Measurements from ENCODE around the gene GABRR3.

DNA sequence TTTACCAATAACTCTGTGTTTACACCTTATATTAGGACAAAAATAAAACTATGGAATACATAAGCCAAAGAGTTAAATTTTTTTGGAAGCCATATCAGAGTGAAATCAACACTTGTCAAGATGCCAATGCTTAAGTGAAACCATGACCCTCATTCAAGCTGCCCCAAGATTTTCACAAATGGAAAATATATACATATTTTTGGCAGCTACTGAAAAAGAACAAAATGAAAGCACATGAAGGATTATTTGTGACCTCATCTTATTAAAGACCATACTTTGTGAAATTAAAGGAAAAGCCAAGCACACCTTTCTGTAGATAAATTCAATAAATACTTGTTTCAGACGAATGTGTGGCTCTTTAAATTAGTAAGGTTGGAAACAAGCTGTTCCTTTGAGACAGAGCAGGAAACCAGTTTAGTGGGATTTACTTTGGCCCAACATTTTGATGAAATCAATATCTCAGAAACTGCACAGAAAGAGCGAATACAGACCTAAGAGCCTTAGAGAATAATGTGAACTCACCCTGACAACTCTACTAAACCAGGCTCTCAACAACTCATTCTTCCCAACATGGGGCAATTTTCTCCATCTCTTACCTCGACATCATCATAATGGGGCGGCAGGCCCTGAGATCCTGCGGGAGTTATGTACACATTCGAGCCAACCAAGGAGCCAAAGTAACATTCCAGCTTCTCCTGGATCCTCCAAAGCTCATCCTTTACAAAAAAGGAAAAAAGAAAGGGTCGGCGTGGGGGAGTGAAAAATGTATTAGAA lies 73.9 kb downstream of the GABRR3 start:
- TF ChIP-seq, protein P1, sequence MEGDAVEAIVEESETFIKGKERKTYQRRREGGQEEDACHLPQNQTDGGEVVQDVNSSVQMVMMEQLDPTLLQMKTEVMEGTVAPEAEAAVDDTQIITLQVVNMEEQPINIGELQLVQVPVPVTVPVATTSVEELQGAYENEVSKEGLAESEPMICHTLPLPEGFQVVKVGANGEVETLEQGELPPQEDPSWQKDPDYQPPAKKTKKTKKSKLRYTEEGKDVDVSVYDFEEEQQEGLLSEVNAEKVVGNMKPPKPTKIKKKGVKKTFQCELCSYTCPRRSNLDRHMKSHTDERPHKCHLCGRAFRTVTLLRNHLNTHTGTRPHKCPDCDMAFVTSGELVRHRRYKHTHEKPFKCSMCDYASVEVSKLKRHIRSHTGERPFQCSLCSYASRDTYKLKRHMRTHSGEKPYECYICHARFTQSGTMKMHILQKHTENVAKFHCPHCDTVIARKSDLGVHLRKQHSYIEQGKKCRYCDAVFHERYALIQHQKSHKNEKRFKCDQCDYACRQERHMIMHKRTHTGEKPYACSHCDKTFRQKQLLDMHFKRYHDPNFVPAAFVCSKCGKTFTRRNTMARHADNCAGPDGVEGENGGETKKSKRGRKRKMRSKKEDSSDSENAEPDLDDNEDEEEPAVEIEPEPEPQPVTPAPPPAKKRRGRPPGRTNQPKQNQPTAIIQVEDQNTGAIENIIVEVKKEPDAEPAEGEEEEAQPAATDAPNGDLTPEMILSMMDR (IDR thresholded peaks at IDR 0.05; ENCODE audit: low read length), result no peak
- TF ChIP-seq EZH2 (IDR thresholded peaks at IDR 0.05; ENCODE audit: borderline replicate concordance, low read length), result no peak
